Smooth muscle cell (in vitro differentiated cells): Measurements from ENCODE around the gene SIK3. TPM values are rescaled to one million over a fixed set of nuclear protein-coding genes. Genes with fewer than 3 reads are reported as not detected.

ENCODE experiments used
- DNase-seq: peaks from one replicate; lab custom pipeline; 2025; ENCODE audit not compliant: unreplicated experiment; lab: John Stamatoyannopoulos, UW
- H2AFZ ChIP-seq: fragments of 200-600 bp; sonication (generic); 2 replicates; pipeline ENCODE4 v1.6.0; 2016; ENCODE audit warnings: antibody characterized with exemption, low read depth, mild to moderate bottlenecking
- H3F3A ChIP-seq: fragments of 200-600 bp; sonication (generic); 2 replicates; pipeline ENCODE4 v1.6.0; 2017; ENCODE audit warnings: antibody characterized with exemption, low read depth
- H3K27ac ChIP-seq: fragments of 200-600 bp; sonication (generic); 2 replicates; pipeline ENCODE4 v1.5.1; 2016; ENCODE audit warnings: low read depth, mild to moderate bottlenecking
- H3K27me3 ChIP-seq: fragments of 200-600 bp; sonication (generic); 2 replicates; pipeline ENCODE4 v1.6.1; 2016; ENCODE audit warnings: low read depth, mild to moderate bottlenecking
- H3K36me3 ChIP-seq: fragments of 200-600 bp; sonication (generic); 2 replicates; pipeline ENCODE4 v1.5.1; 2016; ENCODE audit warnings: low read depth
- H3K4me1 ChIP-seq: fragments of 200-600 bp; sonication (generic); 2 replicates; pipeline ENCODE4 v1.5.1; 2016; ENCODE audit warnings: low read depth
- H3K4me2 ChIP-seq: fragments of 200-600 bp; sonication (generic); 2 replicates; pipeline ENCODE4 v1.6.0; 2016; ENCODE audit warnings: mild to moderate bottlenecking
- H3K4me3 ChIP-seq: fragments of 200-600 bp; sonication (generic); 2 replicates; pipeline ENCODE4 v1.5.1; 2016; ENCODE audit warnings: mild to moderate bottlenecking
- H3K79me2 ChIP-seq: fragments of 200-600 bp; sonication (generic); 2 replicates; pipeline ENCODE4 v1.6.0; 2016; ENCODE audit warnings: low read depth, mild to moderate bottlenecking
- H3K9ac ChIP-seq: fragments of 200-600 bp; sonication (generic); 2 replicates; pipeline ENCODE4 v1.6.0; 2016; ENCODE audit warnings: low read depth
- H3K9me3 ChIP-seq: fragments of 200-600 bp; sonication (generic); replicated peaks from 2 replicates; pipeline ENCODE4 v1.5.1; 2016; ENCODE audit warnings: low read depth
- H4K20me1 ChIP-seq: fragments of 200-600 bp; sonication (generic); 2 replicates; pipeline ENCODE4 v1.6.0; 2016; ENCODE audit warnings: low read depth
- CTCF ChIP-seq: fragments of 200-600 bp; sonication (generic); IDR thresholded peaks from 2 replicates; pipeline ENCODE4 v1.5.1; 2017; ENCODE audit warnings: borderline replicate concordance, mild to moderate bottlenecking, antibody characterized with exemption; ENCODE audit not compliant: insufficient read depth, poor library complexity, severe bottlenecking
- WGBS: methylation state at CpG from one replicate; pipeline ENCODE4 v1.1.7; 2016; ENCODE audit warnings: low lambda C conversion rate; 5-methylcytosine and 5-hydroxymethylcytosine counted together
- polyA plus RNA-seq: library from polyadenylated mRNA; unstranded; fragments of >200 nt; fragmentation: Nextera tagmentation; extraction: Ambion mirVana; gene quantifications from 2 replicates; pipeline ENCODE4 v1.2.1, GENCODE V29; 2016
- total RNA-seq: library from RNA; depleted of rRNA; stranded (reverse); fragments of >200 nt; gene quantifications from 2 replicates; pipeline ENCODE4 v1.2.3, GENCODE V29; 2014

The SIK3 gene
- total and polyA plus RNA-seq, 2 experiments from 2014 or later = 11.0 to 11.9 TPM

GRCh38 chr11:116970485-116971292, 127.5 kb downstream of the SIK3 start:
- TF ChIP-seq CTCF = no peak
- no peak overlapping the region for H2AFZ ChIP-seq
- H3K79me2 ChIP-seq = peaks cover 37% of the 10 kb centered on the region
- H3K27ac ChIP-seq = no peak overlapping the region
- no peak overlapping the region for H3K9ac ChIP-seq
- no peaks in the 10 kb centered on the region for H3K36me3 ChIP-seq
- peaks cover 86% of the 10 kb centered on the region for H4K20me1 ChIP-seq
- peak overlapping the region; percentile 19 for H3K4me2 ChIP-seq
- H3K4me3 ChIP-seq = no peak overlapping the region
- peaks cover 4% of the 10 kb centered on the region for H3K4me1 ChIP-seq
- no peaks in the 10 kb centered on the region for H3F3A ChIP-seq
- H3K9me3 ChIP-seq = no peaks in the 10 kb centered on the region
- no peaks in the 10 kb centered on the region for H3K27me3 ChIP-seq
- DNase-seq = no peak
- WGBS = 88% methylated on average over 6 of the region's 6 CpGs

- H4K20me1 ChIP-seq = peaks cover 83% of the 10 kb centered on the region
- peaks cover 41% of the 10 kb centered on the region for H3K79me2 ChIP-seq
- no peak for TF ChIP-seq CTCF
- H3K9ac ChIP-seq = no peak overlapping the region
- H3K4me1 ChIP-seq = peaks cover 4% of the 10 kb centered on the region
- no peaks in the 10 kb centered on the region for H3F3A ChIP-seq
- no peaks in the 10 kb centered on the region for H3K27me3 ChIP-seq
- no peaks in the 10 kb centered on the region for H3K9me3 ChIP-seq
- no peak overlapping the region for H3K4me2 ChIP-seq
- DNase-seq = no peak
- H2AFZ ChIP-seq = no peak overlapping the region
- H3K36me3 ChIP-seq = no peaks in the 10 kb centered on the region
- no peak overlapping the region for H3K27ac ChIP-seq
- no peak overlapping the region for H3K4me3 ChIP-seq
- WGBS = 96% methylated on average over 2 of the region's 2 CpGs
Observed at GRCh38 chr11:116969694-116970093, 128.5 kb downstream of the SIK3 start.

GRCh38 chr11:116964269-116964668, 134.0 kb downstream of the SIK3 start:
- Histone ChIP-seq H3F3A (peaks cover 10% of the 10 kb centered on the region), H3K4me3 (no peak overlapping the region), H3K27ac (no peak overlapping the region), H4K20me1 (peaks cover 82% of the 10 kb centered on the region), H3K4me2 (no peak overlapping the region), H3K27me3 (no peaks in the 10 kb centered on the region), H3K4me1 (peaks cover 17% of the 10 kb centered on the region), H3K9me3 (no peaks in the 10 kb centered on the region), H3K79me2 (peaks cover 28% of the 10 kb centered on the region), H2AFZ (no peak overlapping the region), H3K36me3 (no peaks in the 10 kb centered on the region), H3K9ac (no peak overlapping the region)
- WGBS = 84% methylated on average over 4 of the region's 4 CpGs
- DNase-seq = no peak
- TF ChIP-seq CTCF = no peak

- Histone ChIP-seq H3K4me2 (no peak overlapping the region), H4K20me1 (peaks cover 84% of the 10 kb centered on the region), H3K27me3 (no peaks in the 10 kb centered on the region), H3K79me2 (peaks cover 28% of the 10 kb centered on the region), H3K9me3 (no peaks in the 10 kb centered on the region), H3K4me1 (peaks cover 17% of the 10 kb centered on the region), H2AFZ (no peak overlapping the region), H3K36me3 (no peaks in the 10 kb centered on the region), H3K27ac (no peak overlapping the region), H3K9ac (no peak overlapping the region), H3F3A (peaks cover 10% of the 10 kb centered on the region), H3K4me3 (no peak overlapping the region)
- DNase-seq = no peak
- WGBS = 84% methylated on average over 4 of the region's 4 CpGs
- TF ChIP-seq CTCF = no peak
Observed at GRCh38 chr11:116963813-116964212, 134.4 kb downstream of the SIK3 start.
